Endothelial cell of umbilical vein (primary cell): Measurements from ENCODE around the gene MMAA.

Source experiments
- EZH2 ChIP-seq: IDR thresholded peaks from 2 replicates; pipeline ENCODE4 v1.6.1; 2012; ENCODE audit warnings: borderline replicate concordance, low read depth, mild to moderate bottlenecking, moderate library complexity, low read length, inconsistent platforms; ENCODE audit not compliant: severe bottlenecking
- FOS ChIP-seq: IDR thresholded peaks from 2 replicates; pipeline ENCODE4 v1.6.1; 2011; ENCODE audit warnings: mild to moderate bottlenecking, low read length, moderate library complexity, borderline replicate concordance; ENCODE audit not compliant: insufficient read depth
- MYC ChIP-seq: IDR thresholded peaks from one replicate; pipeline ENCODE4 v1.6.1; 2011; ENCODE audit warnings: mild to moderate bottlenecking, low read depth, low read length
- POLR2A ChIP-seq: IDR thresholded peaks from 2 replicates; pipeline ENCODE4 v1.6.1; 2012; ENCODE audit warnings: low read depth, mild to moderate bottlenecking, control low read depth, low read length
- POLR2AphosphoS5 ChIP-seq: IDR thresholded peaks from 2 replicates; pipeline ENCODE4 v1.6.1; 2012; ENCODE audit warnings: low read depth, mild to moderate bottlenecking, control low read depth, low read length, moderate library complexity; ENCODE audit not compliant: insufficient read depth
- TF ChIP-seq, protein P1 (sequence below), 2 donors: IDR thresholded peaks; 1 replicate in 1 of 2; 2 replicates in 1 of 2; pipeline ENCODE4 v1.5.1; 2011; ENCODE audit warnings: low read length in 2 of 2, mild to moderate bottlenecking in 2 of 2, moderate library complexity in 2 of 2, control low read depth in 1 of 2, inconsistent platforms in 1 of 2, low read depth in 1 of 2; ENCODE audit not compliant: insufficient read depth in 1 of 2; ENCODE audit errors: extremely low read depth in 1 of 2
- TF ChIP-seq, protein P2 (sequence below): IDR thresholded peaks from 2 replicates; pipeline ENCODE4 v1.6.1; 2011; ENCODE audit not compliant: insufficient read depth, insufficient read length

DNA sequence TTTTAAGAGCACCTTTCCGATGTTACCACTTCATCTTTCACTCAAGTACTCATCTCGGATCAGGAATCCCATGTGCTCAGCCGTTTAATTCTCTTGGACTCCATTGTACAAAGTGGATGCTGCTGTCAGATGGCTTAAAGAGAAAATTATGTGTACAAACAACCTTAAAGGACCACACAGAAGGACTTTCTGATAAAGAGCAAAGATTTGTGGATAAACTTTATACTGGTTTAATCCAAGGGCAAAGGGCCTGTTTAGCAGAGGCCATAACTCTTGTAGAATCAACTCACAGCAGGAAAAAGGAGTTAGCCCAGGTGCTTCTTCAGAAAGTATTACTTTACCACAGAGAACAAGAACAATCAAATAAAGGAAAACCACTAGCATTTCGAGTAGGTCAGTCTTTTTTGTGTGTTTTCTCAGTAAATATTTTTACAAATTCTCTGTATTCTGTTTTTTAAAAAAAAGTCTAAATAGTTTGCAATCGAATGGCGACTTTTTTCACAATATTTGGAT is 20.1 kb downstream of the MMAA start:
- TF ChIP-seq, protein P1, sequence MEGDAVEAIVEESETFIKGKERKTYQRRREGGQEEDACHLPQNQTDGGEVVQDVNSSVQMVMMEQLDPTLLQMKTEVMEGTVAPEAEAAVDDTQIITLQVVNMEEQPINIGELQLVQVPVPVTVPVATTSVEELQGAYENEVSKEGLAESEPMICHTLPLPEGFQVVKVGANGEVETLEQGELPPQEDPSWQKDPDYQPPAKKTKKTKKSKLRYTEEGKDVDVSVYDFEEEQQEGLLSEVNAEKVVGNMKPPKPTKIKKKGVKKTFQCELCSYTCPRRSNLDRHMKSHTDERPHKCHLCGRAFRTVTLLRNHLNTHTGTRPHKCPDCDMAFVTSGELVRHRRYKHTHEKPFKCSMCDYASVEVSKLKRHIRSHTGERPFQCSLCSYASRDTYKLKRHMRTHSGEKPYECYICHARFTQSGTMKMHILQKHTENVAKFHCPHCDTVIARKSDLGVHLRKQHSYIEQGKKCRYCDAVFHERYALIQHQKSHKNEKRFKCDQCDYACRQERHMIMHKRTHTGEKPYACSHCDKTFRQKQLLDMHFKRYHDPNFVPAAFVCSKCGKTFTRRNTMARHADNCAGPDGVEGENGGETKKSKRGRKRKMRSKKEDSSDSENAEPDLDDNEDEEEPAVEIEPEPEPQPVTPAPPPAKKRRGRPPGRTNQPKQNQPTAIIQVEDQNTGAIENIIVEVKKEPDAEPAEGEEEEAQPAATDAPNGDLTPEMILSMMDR (IDR thresholded peaks at IDR 0.05; ENCODE audit: extremely low read depth in 1 of 2, insufficient read depth in 1 of 2, low read depth in 1 of 2, low read length in 2 of 2) = no peak
- TF ChIP-seq POLR2A = no peak
- TF ChIP-seq FOS = no peak
- no peak for TF ChIP-seq EZH2
- no peak for TF ChIP-seq POLR2AphosphoS5
- no peak for TF ChIP-seq MYC
- TF ChIP-seq, protein P2, sequence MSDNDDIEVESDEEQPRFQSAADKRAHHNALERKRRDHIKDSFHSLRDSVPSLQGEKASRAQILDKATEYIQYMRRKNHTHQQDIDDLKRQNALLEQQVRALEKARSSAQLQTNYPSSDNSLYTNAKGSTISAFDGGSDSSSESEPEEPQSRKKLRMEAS = no peak
